GM12872 (cell line): ENCODE measurements around the gene IFT122.

Source experiments
- CTCF ChIP-seq: IDR thresholded peaks from 3 replicates; pipeline ENCODE4 v1.5.1; 2011; ENCODE audit warnings: low read depth, mild to moderate bottlenecking, low read length, moderate library complexity; ENCODE audit not compliant: insufficient read depth

The IFT122 gene

GRCh38 chr3:129526121-129526900 is 86.3 kb downstream of the IFT122 start:
- TF ChIP-seq CTCF = no peak

GRCh38 chr3:129527262-129527661 is 87.2 kb downstream of the IFT122 start:
- TF ChIP-seq CTCF = no peak

GRCh38 chr3:129528589-129529100 is 88.6 kb downstream of the IFT122 start, which contains the start of gene RHO:
RHO (plus strand) TSS chr3:129528639; CDS start chr3:129528734, 95 bp downstream.
- TF ChIP-seq CTCF = no peak

GRCh38 chr3:129529436-129530210 is 89.6 kb downstream of the IFT122 start:
- no peak for TF ChIP-seq CTCF

- TF ChIP-seq CTCF = no peak
These were observed 90.3 kb downstream of the IFT122 start for GRCh38 chr3:129530251-129530791.

GRCh38 chr3:129530821-129531220 is 90.8 kb downstream of the IFT122 start:
- no peak for TF ChIP-seq CTCF

GRCh38 chr3:129531699-129532098 is 91.7 kb downstream of the IFT122 start:
- no peak for TF ChIP-seq CTCF
